KOPT-K1 (cell line): ENCODE data around the gene TAC4.
A peak's percentile ranks its signal among the peaks of the same experiment; 100 is the strongest.

ENCODE experiments used
- H3K27ac ChIP-seq: fragments of 200-600 bp; sonication (generic); 2 replicates; pipeline ENCODE4 v1.5.1; 2016; ENCODE audit warnings: antibody characterized with exemption, mild to moderate bottlenecking, low read depth, low read length; ENCODE audit not compliant: poor library complexity, severe bottlenecking
- H3K36me3 ChIP-seq: fragments of 200-600 bp; sonication (generic); 2 replicates; pipeline ENCODE4 v1.5.1; 2017; ENCODE audit warnings: antibody characterized with exemption, mild to moderate bottlenecking, low read length, moderate library complexity; ENCODE audit not compliant: insufficient read depth
- H3K9me3 ChIP-seq: fragments of 200-600 bp; sonication (generic); 2 replicates; pipeline ENCODE4 v1.5.1; 2017; ENCODE audit warnings: antibody characterized with exemption, low read length, mild to moderate bottlenecking; ENCODE audit not compliant: insufficient read depth, poor library complexity, severe bottlenecking

Gene TAC4

DNA sequence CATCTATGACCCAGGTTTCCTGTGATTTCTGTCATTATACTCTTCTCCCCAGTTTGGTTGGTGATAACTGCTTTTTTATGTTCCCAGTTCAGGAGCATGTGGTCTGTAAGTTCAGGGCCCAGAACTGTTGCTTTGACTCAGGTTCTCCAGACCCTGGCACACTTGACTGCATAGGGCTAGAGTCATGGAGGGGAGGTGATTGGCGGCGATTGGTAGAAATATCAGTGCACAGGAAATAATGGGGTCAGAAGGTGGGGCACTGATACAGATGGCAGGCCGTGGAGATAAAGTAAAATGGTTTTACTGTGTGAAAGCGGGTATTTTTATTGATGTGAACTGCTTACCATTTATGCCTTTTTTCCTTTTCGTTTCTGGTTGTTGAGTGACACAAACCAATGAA is 28.7 kb downstream of the TAC4 start:
- Histone ChIP-seq H3K36me3 (peaks cover 98% of the 10 kb centered on the region), H3K27ac (peak overlapping the region; percentile 44), H3K9me3 (no peaks in the 10 kb centered on the region)

GRCh38 chr17:49817993-49818392 is 29.9 kb downstream of the TAC4 start:
- peaks cover 98% of the 10 kb centered on the region for H3K36me3 ChIP-seq
- peak overlapping the region; percentile 44 for H3K27ac ChIP-seq
- H3K9me3 ChIP-seq: no peaks in the 10 kb centered on the region

DNA sequence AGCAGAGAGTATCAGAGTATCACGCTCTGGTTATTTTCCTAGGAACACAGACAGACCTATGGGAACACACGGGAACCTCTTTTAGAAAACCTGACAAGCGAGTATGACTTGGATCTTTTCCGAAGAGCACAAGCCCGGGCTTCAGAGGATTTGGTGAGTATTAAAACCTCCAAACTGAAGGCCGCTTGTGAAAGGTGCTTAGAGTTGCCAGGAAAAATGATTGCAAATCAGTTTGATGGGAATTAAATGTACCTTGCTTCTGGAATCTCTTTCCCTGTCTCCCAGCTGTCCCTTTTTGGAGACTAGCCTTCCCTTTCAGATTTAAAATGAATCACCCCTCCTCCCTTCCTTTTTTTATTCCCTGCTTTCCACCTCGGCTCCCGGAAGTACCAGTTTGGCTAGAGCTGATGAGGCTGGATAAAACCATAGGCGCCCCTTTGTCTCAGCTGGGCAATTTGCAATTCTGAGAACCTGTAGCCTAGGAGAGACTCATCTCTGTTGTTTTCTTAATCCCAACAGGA is 32.0 kb downstream of the TAC4 start:
- H3K9me3 ChIP-seq: no peaks in the 10 kb centered on the region
- H3K36me3 ChIP-seq: peaks cover 96% of the 10 kb centered on the region
- no peak overlapping the region for H3K27ac ChIP-seq

- Histone ChIP-seq H3K36me3 (peaks cover 92% of the 10 kb centered on the region), H3K9me3 (no peaks in the 10 kb centered on the region), H3K27ac (no peak overlapping the region)
Measured at GRCh38 chr17:49814781-49815529, 32.9 kb downstream of the TAC4 start.

- H3K36me3 ChIP-seq: peaks cover 93% of the 10 kb centered on the region
- no peak overlapping the region for H3K27ac ChIP-seq
Measured at GRCh38 chr17:49809056-49809455, 38.8 kb downstream of the TAC4 start.

DNA sequence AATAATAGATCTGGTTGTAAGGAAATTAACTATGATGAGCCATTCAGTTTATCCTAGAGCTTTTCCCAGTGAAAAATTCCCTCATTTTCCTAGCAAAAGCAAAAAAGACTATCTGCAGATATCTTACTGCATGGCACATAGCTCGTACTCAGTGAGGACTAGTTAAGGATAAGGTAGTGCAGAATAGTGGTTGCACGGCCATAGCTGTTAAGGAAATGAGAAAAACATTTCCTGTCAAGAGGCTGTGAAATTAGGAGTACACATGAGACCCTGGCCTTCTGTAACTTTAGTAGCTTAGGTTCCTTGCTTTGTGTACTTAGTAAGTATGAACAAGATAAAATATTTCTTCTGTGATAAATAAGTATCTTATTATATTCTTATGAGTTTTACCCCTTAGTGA is 49.1 kb downstream of the TAC4 start:
- Histone ChIP-seq H3K27ac (no peak overlapping the region), H3K36me3 (peaks cover 96% of the 10 kb centered on the region), H3K9me3 (no peaks in the 10 kb centered on the region)

More at GRCh38 chr17:49809056-49809455, 38.8 kb downstream of the TAC4 start:
- no peaks in the 10 kb centered on the region for H3K9me3 ChIP-seq

GRCh38 chr17:49798182-49798581 is 49.7 kb downstream of the TAC4 start:
- Histone ChIP-seq H3K27ac (no peak overlapping the region), H3K9me3 (no peaks in the 10 kb centered on the region), H3K36me3 (peaks cover 98% of the 10 kb centered on the region)

DNA sequence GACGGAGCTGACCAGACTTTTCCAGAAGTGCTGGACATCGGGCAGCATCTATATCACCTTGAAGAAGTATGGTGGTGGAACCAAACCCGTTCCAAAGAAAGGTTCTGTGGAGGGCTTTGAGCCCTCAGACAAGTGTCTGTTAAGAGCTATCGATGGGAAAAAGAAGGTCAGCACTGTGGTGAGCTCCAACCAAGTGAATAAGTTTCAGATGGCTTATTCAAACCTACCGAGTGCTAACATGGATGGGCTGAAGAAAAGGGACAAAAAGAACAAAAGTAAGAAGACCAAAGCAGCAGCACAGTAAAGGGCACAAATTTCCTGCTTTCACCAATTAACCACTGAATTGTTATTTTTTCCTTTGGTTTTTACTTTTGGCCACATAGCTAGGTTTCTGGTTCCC is 52.5 kb downstream of the TAC4 start:
- peaks cover 98% of the 10 kb centered on the region for H3K36me3 ChIP-seq
- no peaks in the 10 kb centered on the region for H3K9me3 ChIP-seq
- no peak overlapping the region for H3K27ac ChIP-seq

DNA sequence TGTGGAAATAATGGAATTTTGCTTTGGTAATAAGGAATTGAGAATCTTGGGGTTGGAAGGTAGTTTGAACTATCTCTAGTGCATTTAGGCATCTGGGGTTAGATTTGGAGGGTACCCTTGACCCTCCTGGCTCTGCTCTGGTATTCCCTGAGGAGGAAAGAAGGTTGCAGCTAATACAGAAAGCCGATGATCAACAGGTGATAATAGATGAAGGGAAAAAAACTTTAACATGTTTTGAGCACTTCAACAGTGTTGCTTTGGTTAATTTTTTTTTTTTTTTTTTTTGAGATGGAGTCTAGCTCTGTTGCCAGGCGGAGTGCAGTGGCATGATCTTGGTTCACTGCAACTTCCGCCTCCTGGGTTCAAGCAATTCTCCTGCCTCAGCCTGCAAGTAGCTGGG is 54.6 kb downstream of the TAC4 start:
- H3K27ac ChIP-seq: no peak overlapping the region
- peaks cover 88% of the 10 kb centered on the region for H3K36me3 ChIP-seq
- H3K9me3 ChIP-seq: no peaks in the 10 kb centered on the region

- Histone ChIP-seq H3K27ac (peak overlapping the region; percentile 98), H3K36me3 (peaks cover 49% of the 10 kb centered on the region), H3K9me3 (no peaks in the 10 kb centered on the region)
Measured at GRCh38 chr17:49789243-49789578, 58.7 kb downstream of the TAC4 start.

GRCh38 chr17:49788478-49789242 is 59.2 kb downstream of the TAC4 start, which contains the start of gene KAT7:
KAT7 (plus strand) TSS chr17:49788681; CDS start chr17:49788835, 154 bp downstream.
- Histone ChIP-seq H3K27ac (peak within 1 kb of the TSS; percentile 98), H3K9me3 (no peaks in the 10 kb centered on the region), H3K36me3 (peaks cover 43% of the 10 kb centered on the region)
